Neural progenitor cell (in vitro differentiated cells): ENCODE results near the gene CD151. TPM values are rescaled to one million over a fixed set of nuclear protein-coding genes. Genes with fewer than 3 reads are reported as not detected.

Source experiments
- DNase-seq: peaks from one replicate; pipeline ENCODE4 v3.0.0-alpha.2; 2016; ENCODE audit warnings: low spot score
- H2AFZ ChIP-seq: fragments of 200-600 bp; sonication (generic); replicated peaks from 2 replicates; pipeline ENCODE4 v1.6.1; 2016; ENCODE audit warnings: antibody characterized with exemption
- H3F3A ChIP-seq: fragments of 200-600 bp; sonication (generic); 2 replicates; pipeline ENCODE4 v1.6.1; 2016; ENCODE audit warnings: antibody characterized with exemption, low read depth
- H3K27ac ChIP-seq: fragments of 200-600 bp; sonication (generic); 2 replicates; pipeline ENCODE4 v1.5.1; 2016; ENCODE audit warnings: mild to moderate bottlenecking
- H3K27me3 ChIP-seq: fragments of 200-600 bp; sonication (generic); 2 replicates; pipeline ENCODE4 v1.6.1; 2016; ENCODE audit warnings: mild to moderate bottlenecking, moderate library complexity
- H3K36me3 ChIP-seq: fragments of 200-600 bp; sonication (generic); 2 replicates; pipeline ENCODE4 v1.5.1; 2016
- H3K4me1 ChIP-seq: fragments of 200-600 bp; sonication (generic); 2 replicates; pipeline ENCODE4 v1.6.1; 2016; ENCODE audit warnings: mixed run types
- H3K4me2 ChIP-seq: fragments of 200-600 bp; sonication (generic); 2 replicates; pipeline ENCODE4 v1.6.1; 2016
- H3K4me3 ChIP-seq: fragments of 200-600 bp; sonication (generic); 2 replicates; pipeline ENCODE4 v1.5.1; 2016
- H3K79me2 ChIP-seq: fragments of 200-600 bp; sonication (generic); 2 replicates; pipeline ENCODE4 v1.6.1; 2016; ENCODE audit warnings: low read depth
- H3K9ac ChIP-seq: fragments of 200-600 bp; sonication (generic); 2 replicates; pipeline ENCODE4 v1.6.1; 2016
- H3K9me3 ChIP-seq: fragments of 200-600 bp; sonication (generic); 2 replicates; pipeline ENCODE4 v1.5.1; 2016; ENCODE audit warnings: low read depth
- H4K20me1 ChIP-seq: fragments of 200-600 bp; sonication (generic); 2 replicates; pipeline ENCODE4 v1.6.1; 2016; ENCODE audit warnings: low read depth
- H3K27ac Mint-ChIP-seq: 3 replicates; pipeline ENCODE4 v1.8.0; 2021; ENCODE audit warnings: mixed read lengths
- H3K27me3 Mint-ChIP-seq: 2 replicates; pipeline ENCODE4 v1.8.0; 2022; ENCODE audit warnings: low read depth, mild to moderate bottlenecking, inconsistent platforms, moderate library complexity, mixed read lengths; ENCODE audit not compliant: insufficient read depth
- H3K36me3 Mint-ChIP-seq: 3 replicates; pipeline ENCODE4 v1.8.0; 2021; ENCODE audit warnings: mixed read lengths
- H3K4me1 Mint-ChIP-seq: 3 replicates; pipeline ENCODE4 v1.8.0; 2021; ENCODE audit warnings: mixed read lengths
- H3K4me3 Mint-ChIP-seq: 3 replicates; pipeline ENCODE4 v1.8.0; 2021; ENCODE audit warnings: mild to moderate bottlenecking, moderate library complexity, mixed read lengths
- H3K9me3 Mint-ChIP-seq: 3 replicates; pipeline ENCODE4 v1.8.0; 2020; ENCODE audit warnings: mixed read lengths
- CTCF ChIP-seq: fragments of 200-600 bp; sonication (generic); IDR thresholded peaks from 2 replicates; pipeline ENCODE4 v1.5.1; 2017; ENCODE audit warnings: antibody characterized with exemption, mild to moderate bottlenecking
- EZH2 ChIP-seq: fragments of 200-600 bp; sonication (generic); IDR thresholded peaks from 2 replicates; pipeline ENCODE4 v1.6.1; 2017; ENCODE audit warnings: antibody characterized with exemption, mild to moderate bottlenecking, moderate library complexity
- EZH2phosphoT487 ChIP-seq: fragments of 200-600 bp; sonication (generic); IDR thresholded peaks from 2 replicates; pipeline ENCODE4 v1.6.1; 2017; ENCODE audit warnings: antibody characterized with exemption
- total RNA-seq: library from RNA; depleted of rRNA; stranded (reverse); fragments of >200 nt; gene quantifications from 2 replicates; pipeline ENCODE4 v1.2.3, GENCODE V29; 2015; ENCODE audit warnings: low replicate concordance

The CD151 gene
- total RNA-seq, 1 donor from 2014 or later, result 37.4 TPM

GRCh38 chr11:802018-802617 is 30.6 kb upstream of the CD151 start:
- H3K27me3 Mint-ChIP-seq, result no peaks in the 10 kb centered on the region
- Histone ChIP-seq H3K4me2 (no peak overlapping the region), H3K36me3 (no peaks in the 10 kb centered on the region), H3F3A (peaks cover 24% of the 10 kb centered on the region), H3K9ac (no peak overlapping the region), H2AFZ (no peak overlapping the region), H4K20me1 (peaks cover 21% of the 10 kb centered on the region), H3K27ac (no peak overlapping the region), H3K4me1 (peaks cover 7% of the 10 kb centered on the region), H3K9me3 (no peaks in the 10 kb centered on the region), H3K4me3 (no peak overlapping the region), H3K79me2 (peaks cover 3% of the 10 kb centered on the region), H3K27me3 (no peaks in the 10 kb centered on the region)
- TF ChIP-seq CTCF, result no peak
- no peak for TF ChIP-seq EZH2phosphoT487
- TF ChIP-seq EZH2, result no peak
- no peaks in the 10 kb centered on the region for H3K36me3 Mint-ChIP-seq
- peaks cover 8% of the 10 kb centered on the region for H3K4me1 Mint-ChIP-seq
- H3K9me3 Mint-ChIP-seq, result no peaks in the 10 kb centered on the region
- no peak overlapping the region for H3K27ac Mint-ChIP-seq
- no peak for DNase-seq
- no peak overlapping the region for H3K4me3 Mint-ChIP-seq

- H3K4me3 ChIP-seq, result no peak overlapping the region
- H3K79me2 ChIP-seq, result peaks cover 9% of the 10 kb centered on the region
- no peak overlapping the region for H3K27ac Mint-ChIP-seq
- H3K27me3 Mint-ChIP-seq, result peaks cover 2% of the 10 kb centered on the region
- no peaks in the 10 kb centered on the region for H3K36me3 ChIP-seq
- no peak overlapping the region for H3K27ac ChIP-seq
- no peak for DNase-seq
- no peaks in the 10 kb centered on the region for H3K9me3 Mint-ChIP-seq
- no peaks in the 10 kb centered on the region for H3K27me3 ChIP-seq
- TF ChIP-seq CTCF (no peak), EZH2 (no peak), EZH2phosphoT487 (no peak)
- H3K4me1 ChIP-seq, result peaks cover 7% of the 10 kb centered on the region
- H3K9me3 ChIP-seq, result no peaks in the 10 kb centered on the region
- H2AFZ ChIP-seq, result no peak overlapping the region
- H3K36me3 Mint-ChIP-seq, result no peaks in the 10 kb centered on the region
- H3K4me1 Mint-ChIP-seq, result peaks cover 8% of the 10 kb centered on the region
- no peak overlapping the region for H3K9ac ChIP-seq
- H3K4me3 Mint-ChIP-seq, result peak overlapping the region; percentile 67
- H3F3A ChIP-seq, result peaks cover 29% of the 10 kb centered on the region
- no peak overlapping the region for H3K4me2 ChIP-seq
- H4K20me1 ChIP-seq, result peaks cover 21% of the 10 kb centered on the region
Observed at GRCh38 chr11:802693-803466, 29.9 kb upstream of the CD151 start.

GRCh38 chr11:803467-803742 is 29.3 kb upstream of the CD151 start:
- no peak for TF ChIP-seq EZH2phosphoT487
- no peak for TF ChIP-seq CTCF
- TF ChIP-seq EZH2, result no peak
- Histone ChIP-seq H3K4me2 (no peak overlapping the region), H4K20me1 (peaks cover 21% of the 10 kb centered on the region), H3F3A (peaks cover 29% of the 10 kb centered on the region), H3K79me2 (peaks cover 15% of the 10 kb centered on the region), H3K27ac (no peak overlapping the region), H3K9ac (no peak overlapping the region), H3K4me1 (peaks cover 9% of the 10 kb centered on the region), H2AFZ (no peak overlapping the region), H3K4me3 (no peak overlapping the region), H3K36me3 (no peaks in the 10 kb centered on the region), H3K27me3 (no peaks in the 10 kb centered on the region), H3K9me3 (no peaks in the 10 kb centered on the region)
- H3K9me3 Mint-ChIP-seq, result no peaks in the 10 kb centered on the region
- H3K27me3 Mint-ChIP-seq, result peaks cover 2% of the 10 kb centered on the region
- H3K27ac Mint-ChIP-seq, result no peak overlapping the region
- no peaks in the 10 kb centered on the region for H3K36me3 Mint-ChIP-seq
- no peak overlapping the region for H3K4me3 Mint-ChIP-seq
- peaks cover 10% of the 10 kb centered on the region for H3K4me1 Mint-ChIP-seq
- no peak for DNase-seq
